Endothelial cell of umbilical vein (primary cell): ENCODE results near the gene SGCD.

Experiments used
- FOS ChIP-seq: IDR thresholded peaks from 2 replicates; pipeline ENCODE4 v1.6.1; 2011; ENCODE audit warnings: mild to moderate bottlenecking, low read length, moderate library complexity, borderline replicate concordance; ENCODE audit not compliant: insufficient read depth
- MYC ChIP-seq: IDR thresholded peaks from one replicate; pipeline ENCODE4 v1.6.1; 2011; ENCODE audit warnings: mild to moderate bottlenecking, low read depth, low read length
- POLR2AphosphoS5 ChIP-seq: IDR thresholded peaks from 2 replicates; pipeline ENCODE4 v1.6.1; 2012; ENCODE audit warnings: low read depth, mild to moderate bottlenecking, control low read depth, low read length, moderate library complexity; ENCODE audit not compliant: insufficient read depth
- TF ChIP-seq, protein P1 (sequence below), 2 donors: IDR thresholded peaks; 1 replicate in 1 of 2; 2 replicates in 1 of 2; pipeline ENCODE4 v1.5.1; 2011; ENCODE audit warnings: low read length in 2 of 2, mild to moderate bottlenecking in 2 of 2, moderate library complexity in 2 of 2, control low read depth in 1 of 2, inconsistent platforms in 1 of 2, low read depth in 1 of 2; ENCODE audit not compliant: insufficient read depth in 1 of 2; ENCODE audit errors: extremely low read depth in 1 of 2

DNA sequence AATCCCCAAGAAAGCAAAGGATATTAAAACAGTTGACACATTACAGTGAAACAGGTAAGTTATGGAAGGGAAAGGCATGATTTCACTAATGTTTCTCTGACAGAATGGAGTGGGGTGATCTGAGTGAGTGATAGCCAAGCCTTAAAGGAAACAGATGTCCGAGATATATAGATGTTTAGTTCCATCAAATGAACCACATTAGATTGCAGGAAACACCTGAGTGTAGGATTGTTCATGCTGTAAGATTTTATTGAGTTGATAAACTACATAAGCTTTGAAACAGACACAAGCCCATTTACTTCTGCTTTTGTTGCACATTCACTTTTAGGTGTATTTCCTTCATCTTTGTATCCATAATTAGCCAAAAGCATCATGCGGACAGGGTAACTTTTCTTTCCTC, 356.0 kb downstream of the SGCD start:
- TF ChIP-seq, protein P1, sequence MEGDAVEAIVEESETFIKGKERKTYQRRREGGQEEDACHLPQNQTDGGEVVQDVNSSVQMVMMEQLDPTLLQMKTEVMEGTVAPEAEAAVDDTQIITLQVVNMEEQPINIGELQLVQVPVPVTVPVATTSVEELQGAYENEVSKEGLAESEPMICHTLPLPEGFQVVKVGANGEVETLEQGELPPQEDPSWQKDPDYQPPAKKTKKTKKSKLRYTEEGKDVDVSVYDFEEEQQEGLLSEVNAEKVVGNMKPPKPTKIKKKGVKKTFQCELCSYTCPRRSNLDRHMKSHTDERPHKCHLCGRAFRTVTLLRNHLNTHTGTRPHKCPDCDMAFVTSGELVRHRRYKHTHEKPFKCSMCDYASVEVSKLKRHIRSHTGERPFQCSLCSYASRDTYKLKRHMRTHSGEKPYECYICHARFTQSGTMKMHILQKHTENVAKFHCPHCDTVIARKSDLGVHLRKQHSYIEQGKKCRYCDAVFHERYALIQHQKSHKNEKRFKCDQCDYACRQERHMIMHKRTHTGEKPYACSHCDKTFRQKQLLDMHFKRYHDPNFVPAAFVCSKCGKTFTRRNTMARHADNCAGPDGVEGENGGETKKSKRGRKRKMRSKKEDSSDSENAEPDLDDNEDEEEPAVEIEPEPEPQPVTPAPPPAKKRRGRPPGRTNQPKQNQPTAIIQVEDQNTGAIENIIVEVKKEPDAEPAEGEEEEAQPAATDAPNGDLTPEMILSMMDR (IDR thresholded peaks at IDR 0.05; ENCODE audit: extremely low read depth in 1 of 2, insufficient read depth in 1 of 2, low read depth in 1 of 2, low read length in 2 of 2) = no peak
- no peak for TF ChIP-seq POLR2AphosphoS5
- no peak for TF ChIP-seq FOS
- no peak for TF ChIP-seq MYC
